Brain microvascular endothelial cell (primary cell): ENCODE data around the gene TBXA2R.

Experiments
- DNase-seq: peaks from one replicate; pipeline ENCODE4 v3.0.0-alpha.2; 2020
- H3K27ac ChIP-seq: fragments of 250-450 bp; sonication (Bioruptor Pico); 2 replicates; pipeline ENCODE4 v1.5.1; 2020; ENCODE audit warnings: mild to moderate bottlenecking, moderate library complexity
- H3K27me3 ChIP-seq: fragments of 250-450 bp; sonication (Bioruptor Pico); replicated peaks from 2 replicates; pipeline ENCODE4 v1.5.1; 2020; ENCODE audit warnings: mild to moderate bottlenecking
- H3K36me3 ChIP-seq: fragments of 250-450 bp; sonication (Bioruptor Pico); replicated peaks from 2 replicates; pipeline ENCODE4 v1.5.1; 2020; ENCODE audit warnings: mild to moderate bottlenecking
- H3K4me3 ChIP-seq: 2 replicates; pipeline ENCODE4 v1.5.1; 2011; ENCODE audit warnings: low read depth, mild to moderate bottlenecking, control low read depth, low read length, moderate library complexity
- CTCF ChIP-seq: IDR thresholded peaks from 2 replicates; pipeline ENCODE4 v1.5.1; 2011; ENCODE audit warnings: low read depth, mild to moderate bottlenecking, moderate library complexity, low read length, control low read depth, inconsistent platforms; ENCODE audit errors: missing control alignments
- in situ Hi-C: cut with HindIII; loops from 2 replicates; pipeline ENCODE4 v1.10.0; 2017; ENCODE audit warnings: low sequenced_read_pairs, low pct_ligation_motif_present

Gene TBXA2R

DNA sequence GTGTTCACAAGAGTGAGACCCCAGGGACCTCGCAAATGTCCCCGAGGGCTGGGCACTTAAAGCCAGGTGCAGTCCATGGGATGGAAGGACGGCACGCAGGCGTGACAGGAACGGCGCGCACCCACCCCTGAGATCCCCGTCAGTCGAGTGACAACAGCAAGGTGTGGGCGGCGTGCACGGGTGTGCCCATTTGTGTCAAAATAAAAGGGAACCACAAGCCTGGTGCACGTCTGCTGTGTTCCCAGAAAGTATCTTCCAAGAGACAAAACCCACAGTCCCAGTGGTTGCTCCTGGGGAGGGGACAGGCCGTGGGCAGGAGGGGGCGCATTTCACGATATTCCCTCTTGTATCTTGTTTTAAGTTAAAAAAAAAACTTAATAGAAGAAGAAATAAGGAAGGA, 35.6 kb upstream of the TBXA2R start:
- DNase-seq, result no peak
- peaks cover 59% of the 10 kb centered on the region for H3K36me3 ChIP-seq
- no peak overlapping the region for H3K4me3 ChIP-seq
- in situ Hi-C loops, result no loop called here
- H3K27ac ChIP-seq, result no peak overlapping the region
- TF ChIP-seq CTCF, result no peak
- no peaks in the 10 kb centered on the region for H3K27me3 ChIP-seq

- Histone ChIP-seq H3K4me3 (no peak overlapping the region), H3K27ac (no peak overlapping the region)
Measured at GRCh38 chr19:3641515-3642269, 35.0 kb upstream of the TBXA2R start.

DNA sequence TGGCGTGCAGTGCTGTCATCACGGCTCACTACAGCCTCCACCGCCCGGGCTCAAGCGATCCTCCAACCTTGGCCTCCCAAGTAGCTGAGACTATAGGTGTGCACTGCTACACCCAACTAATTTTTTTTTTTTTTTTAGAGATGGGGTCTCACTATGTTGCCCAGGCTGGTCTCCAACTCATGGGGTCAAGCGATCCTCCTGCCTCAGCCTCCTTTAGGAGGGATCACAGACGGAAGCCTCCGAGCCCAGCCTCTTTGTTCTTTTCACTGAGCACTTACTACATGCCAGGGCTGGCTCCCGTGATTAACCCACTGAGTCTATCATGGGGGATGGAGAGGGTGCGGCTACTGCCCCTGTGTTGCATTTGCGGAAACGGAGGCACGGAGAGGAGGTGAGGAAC, 32.8 kb upstream of the TBXA2R start:
- no peak overlapping the region for H3K27ac ChIP-seq
- peaks cover 46% of the 10 kb centered on the region for H3K36me3 ChIP-seq
- in situ Hi-C loops, result no loop called here
- no peak for TF ChIP-seq CTCF
- no peak for DNase-seq
- H3K27me3 ChIP-seq, result no peaks in the 10 kb centered on the region
- H3K4me3 ChIP-seq, result no peak overlapping the region

More at GRCh38 chr19:3641515-3642269, 35.0 kb upstream of the TBXA2R start:
- in situ Hi-C loops, result no loop called here
- no peak for TF ChIP-seq CTCF
- Histone ChIP-seq H3K27me3 (no peaks in the 10 kb centered on the region), H3K36me3 (peaks cover 63% of the 10 kb centered on the region)
- no peak for DNase-seq

- no peak for TF ChIP-seq CTCF
- H3K36me3 ChIP-seq, result peaks cover 43% of the 10 kb centered on the region
- no peak overlapping the region for H3K4me3 ChIP-seq
- no peaks in the 10 kb centered on the region for H3K27me3 ChIP-seq
- in situ Hi-C loops, result no loop called here
- no peak overlapping the region for H3K27ac ChIP-seq
- DNase-seq, result no peak
Measured at GRCh38 chr19:3638208-3639193, 31.8 kb upstream of the TBXA2R start.

GRCh38 chr19:3637621-3638020, 30.9 kb upstream of the TBXA2R start:
- Histone ChIP-seq H3K27ac (no peak overlapping the region), H3K36me3 (peaks cover 41% of the 10 kb centered on the region), H3K4me3 (no peak overlapping the region), H3K27me3 (no peaks in the 10 kb centered on the region)
- in situ Hi-C loops, result no loop called here
- no peak for TF ChIP-seq CTCF
- no peak for DNase-seq
